Gastroesophageal sphincter (tissue), 3 donors: ENCODE results near the gene CDK11B.
"Not testable (repeated sequence)": the region's sequence is repeated elsewhere in the genome, so short reads cannot be mapped to it uniquely, and the experiment has no call there.

Source experiments
- EP300 ChIP-seq: sonication (generic); formaldehyde crosslinking; IDR thresholded peaks from one replicate; pipeline ENCODE4 v1.6.1; 2017; ENCODE audit warnings: antibody characterized with exemption, mild to moderate bottlenecking
- POLR2A ChIP-seq, 2 donors: fragments of 450-650 bp; IDR thresholded peaks; one replicate each; pipeline ENCODE4 v1.6.1; 2017; ENCODE audit warnings: antibody characterized with exemption in 2 of 2, mild to moderate bottlenecking in 2 of 2, moderate library complexity in 1 of 2
- TF ChIP-seq, protein P1 (sequence below), 4 experiments: fragments of 200-600 bp in 2 of 4; fragments of 450-650 bp in 2 of 4; sonication (generic) in 1 of 4; IDR thresholded peaks; one replicate each; pipeline ENCODE4 v1.5.1; 2017 to 2019; ENCODE audit warnings: antibody characterized with exemption in 4 of 4, mild to moderate bottlenecking in 2 of 4, moderate library complexity in 2 of 4

DNA sequence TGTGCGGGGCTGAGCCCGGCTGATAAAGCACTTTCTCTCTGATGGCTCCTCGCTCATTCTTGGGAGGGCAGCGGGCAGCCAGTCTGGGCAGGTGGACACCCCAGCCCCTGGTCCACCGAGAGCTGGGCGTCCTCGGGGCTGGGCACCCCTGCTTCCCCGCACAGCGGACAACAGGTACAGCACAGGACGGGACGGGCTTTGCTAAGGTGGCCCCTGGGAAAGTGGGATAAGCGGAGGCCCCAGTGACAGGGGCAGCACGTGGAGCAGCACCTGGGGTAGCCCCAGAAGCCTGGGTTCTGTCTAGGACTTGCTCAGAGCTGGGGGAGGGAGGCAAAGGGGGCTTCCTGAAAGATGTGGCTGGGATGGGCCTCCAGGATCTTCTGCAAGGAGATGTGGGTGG, 24.2 kb downstream of the CDK11B start:
- TF ChIP-seq, protein P1, sequence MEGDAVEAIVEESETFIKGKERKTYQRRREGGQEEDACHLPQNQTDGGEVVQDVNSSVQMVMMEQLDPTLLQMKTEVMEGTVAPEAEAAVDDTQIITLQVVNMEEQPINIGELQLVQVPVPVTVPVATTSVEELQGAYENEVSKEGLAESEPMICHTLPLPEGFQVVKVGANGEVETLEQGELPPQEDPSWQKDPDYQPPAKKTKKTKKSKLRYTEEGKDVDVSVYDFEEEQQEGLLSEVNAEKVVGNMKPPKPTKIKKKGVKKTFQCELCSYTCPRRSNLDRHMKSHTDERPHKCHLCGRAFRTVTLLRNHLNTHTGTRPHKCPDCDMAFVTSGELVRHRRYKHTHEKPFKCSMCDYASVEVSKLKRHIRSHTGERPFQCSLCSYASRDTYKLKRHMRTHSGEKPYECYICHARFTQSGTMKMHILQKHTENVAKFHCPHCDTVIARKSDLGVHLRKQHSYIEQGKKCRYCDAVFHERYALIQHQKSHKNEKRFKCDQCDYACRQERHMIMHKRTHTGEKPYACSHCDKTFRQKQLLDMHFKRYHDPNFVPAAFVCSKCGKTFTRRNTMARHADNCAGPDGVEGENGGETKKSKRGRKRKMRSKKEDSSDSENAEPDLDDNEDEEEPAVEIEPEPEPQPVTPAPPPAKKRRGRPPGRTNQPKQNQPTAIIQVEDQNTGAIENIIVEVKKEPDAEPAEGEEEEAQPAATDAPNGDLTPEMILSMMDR (IDR thresholded peaks at IDR 0.05) = not testable (repeated sequence)
- TF ChIP-seq POLR2A (IDR thresholded peaks at IDR 0.05); EP300: not testable (repeated sequence)
